NCI-H524 (cell line): ENCODE data around the gene GPRC5D.

ENCODE experiments used
- DNase-seq, 2 experiments: peaks; one replicate each; lab custom pipeline; 2025; lab: John Stamatoyannopoulos, UW

The GPRC5D gene

GRCh38 chr12:12936983-12937491, 14.9 kb downstream of the GPRC5D start:
- DNase-seq, result no peak

- DNase-seq, result no peak
These were observed 17.4 kb downstream of the GPRC5D start for GRCh38 chr12:12934556-12934955.

GRCh38 chr12:12933742-12934141, 18.2 kb downstream of the GPRC5D start:
- no peak for DNase-seq

- no peak for DNase-seq
These were observed 21.2 kb downstream of the GPRC5D start for GRCh38 chr12:12930633-12931219.

GRCh38 chr12:12929696-12930095, 22.3 kb downstream of the GPRC5D start:
- DNase-seq, result no peak

GRCh38 chr12:12927211-12928079, 24.5 kb downstream of the GPRC5D start:
- DNase-seq, result peak; percentile 68 to 83

GRCh38 chr12:12926571-12927071, 25.3 kb downstream of the GPRC5D start:
- DNase-seq, result no peak

GRCh38 chr12:12925388-12925787, 26.6 kb downstream of the GPRC5D start:
- no peak for DNase-seq

- DNase-seq, result no peak
These were observed 27.8 kb downstream of the GPRC5D start for GRCh38 chr12:12924169-12924568.

GRCh38 chr12:12922978-12923377, 29.0 kb downstream of the GPRC5D start:
- no peak for DNase-seq

- no peak for DNase-seq
These were observed 29.8 kb downstream of the GPRC5D start for GRCh38 chr12:12922191-12922616.

- DNase-seq, result no peak
These were observed 32.1 kb downstream of the GPRC5D start for GRCh38 chr12:12919666-12920435.

GRCh38 chr12:12918781-12919389, 33.1 kb downstream of the GPRC5D start:
- DNase-seq, result no peak

GRCh38 chr12:12917517-12917916, 34.5 kb downstream of the GPRC5D start:
- DNase-seq, result no peak

- DNase-seq, result peak; percentile 76 to 85
These were observed 35.6 kb downstream of the GPRC5D start for GRCh38 chr12:12916135-12916944.

GRCh38 chr12:12915656-12916055, 36.3 kb downstream of the GPRC5D start:
- peak in 1 of 2 experiments; percentile 15 for DNase-seq

- DNase-seq, result no peak
These were observed 39.3 kb downstream of the GPRC5D start for GRCh38 chr12:12912711-12913110.

- no peak for DNase-seq
These were observed 42.0 kb downstream of the GPRC5D start for GRCh38 chr12:12909995-12910420.

- DNase-seq, result no peak
These were observed 42.6 kb downstream of the GPRC5D start for GRCh38 chr12:12909228-12909994.

- DNase-seq, result no peak
These were observed 43.3 kb downstream of the GPRC5D start for GRCh38 chr12:12908711-12909110.
